NCI-H146 treated with DMSO at 0.1 percent for 48 hours (cell line): Measurements from ENCODE around the gene ANKRA2.

ENCODE experiments used
- DNase-seq: peaks from one replicate; lab custom pipeline; 2025; ENCODE audit not compliant: unreplicated experiment; lab: John Stamatoyannopoulos, UW

ANKRA2 gene, protein sequence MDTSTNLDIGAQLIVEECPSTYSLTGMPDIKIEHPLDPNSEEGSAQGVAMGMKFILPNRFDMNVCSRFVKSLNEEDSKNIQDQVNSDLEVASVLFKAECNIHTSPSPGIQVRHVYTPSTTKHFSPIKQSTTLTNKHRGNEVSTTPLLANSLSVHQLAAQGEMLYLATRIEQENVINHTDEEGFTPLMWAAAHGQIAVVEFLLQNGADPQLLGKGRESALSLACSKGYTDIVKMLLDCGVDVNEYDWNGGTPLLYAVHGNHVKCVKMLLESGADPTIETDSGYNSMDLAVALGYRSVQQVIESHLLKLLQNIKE

DNA sequence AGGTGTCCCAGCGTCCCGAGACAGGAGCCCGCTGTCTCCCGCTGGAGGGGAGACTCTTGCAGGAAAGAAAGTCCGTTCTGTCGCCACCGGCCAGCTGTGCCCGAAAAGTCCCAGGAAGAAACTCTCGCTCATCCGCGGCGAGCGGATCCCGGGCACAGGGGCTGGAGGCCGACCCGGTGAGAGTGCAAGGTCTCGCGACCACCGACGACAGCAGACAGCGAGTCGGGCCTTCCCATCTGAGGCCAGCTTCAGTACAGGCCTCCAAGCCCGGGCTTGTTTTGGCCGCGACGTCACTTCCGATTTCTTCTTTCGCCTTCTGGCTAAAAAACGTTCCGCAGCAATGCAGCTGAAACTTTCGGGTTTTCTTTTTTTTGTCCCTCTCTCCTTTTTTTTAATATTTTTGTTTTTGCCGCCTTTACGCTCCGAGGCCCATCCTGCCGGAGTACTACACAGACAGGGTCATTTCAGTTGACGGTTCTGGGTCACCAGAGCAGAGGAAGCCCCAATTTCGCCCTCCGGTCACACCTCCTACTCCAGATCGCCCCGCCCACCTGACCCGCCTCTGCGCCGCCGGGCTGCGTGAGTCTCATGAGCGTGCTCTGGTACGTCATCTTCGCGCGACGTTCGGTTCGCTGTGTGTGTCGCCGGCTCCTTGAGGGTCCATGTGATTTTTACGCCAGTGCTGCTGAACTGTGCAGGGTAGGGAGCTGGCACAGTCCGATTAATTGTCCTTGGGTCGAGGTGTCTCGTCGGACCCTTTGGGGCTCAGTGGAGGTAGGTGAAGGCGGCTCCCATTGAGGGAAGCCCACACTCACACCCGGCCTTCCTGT, at the start of gene ANKRA2, which contains the start of gene UTP15:
ANKRA2 (minus strand) TSS at position 501 of the 830 bp plus-strand sequence. CDS start 2,758 bp downstream, outside the sequence.
UTP15 (plus strand) TSS at position 605 of the 830 bp plus-strand sequence. CDS start 1,602 bp downstream, outside the sequence.
- DNase-seq: peak; percentile 92

DNA sequence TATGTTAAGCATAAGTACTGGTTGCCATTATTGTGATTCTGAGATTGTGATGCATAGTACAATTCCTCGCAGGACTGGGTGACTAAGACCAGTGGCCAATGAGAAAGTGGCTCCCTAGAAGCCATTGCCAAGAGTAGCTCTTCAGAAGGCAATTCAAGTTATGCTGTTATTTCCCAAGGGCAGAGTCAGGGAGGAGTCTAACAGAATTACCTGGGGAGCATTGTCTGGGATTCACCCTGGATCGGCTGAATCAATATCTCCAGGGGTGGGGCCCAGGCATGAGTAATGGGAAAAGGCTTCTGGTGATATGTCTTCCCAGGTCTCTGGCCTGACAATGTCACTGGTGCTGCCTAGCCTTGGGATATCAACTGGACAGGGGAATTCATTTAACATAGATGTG, 49.6 kb upstream of the ANKRA2 start:
- peak; percentile 51 for DNase-seq

DNA sequence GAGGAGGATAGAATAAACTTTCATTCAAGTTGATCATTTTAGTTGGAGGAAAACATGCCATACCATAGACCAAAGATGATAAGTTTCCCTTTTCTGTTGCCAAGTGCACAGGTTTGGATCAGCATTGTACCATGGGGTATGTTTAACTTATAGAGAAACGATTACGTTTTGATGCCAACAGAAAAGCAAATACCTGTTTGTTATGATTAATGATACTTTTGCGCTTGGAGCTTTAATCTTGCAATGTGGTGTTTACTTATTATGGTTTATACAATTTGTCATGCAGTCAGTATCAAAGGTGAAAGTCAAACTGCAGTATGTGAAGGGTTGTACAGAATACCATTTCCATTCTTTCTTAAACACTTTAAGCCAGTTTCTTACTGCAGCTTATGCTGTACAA, 47.4 kb upstream of the ANKRA2 start:
- DNase-seq: no peak

DNA sequence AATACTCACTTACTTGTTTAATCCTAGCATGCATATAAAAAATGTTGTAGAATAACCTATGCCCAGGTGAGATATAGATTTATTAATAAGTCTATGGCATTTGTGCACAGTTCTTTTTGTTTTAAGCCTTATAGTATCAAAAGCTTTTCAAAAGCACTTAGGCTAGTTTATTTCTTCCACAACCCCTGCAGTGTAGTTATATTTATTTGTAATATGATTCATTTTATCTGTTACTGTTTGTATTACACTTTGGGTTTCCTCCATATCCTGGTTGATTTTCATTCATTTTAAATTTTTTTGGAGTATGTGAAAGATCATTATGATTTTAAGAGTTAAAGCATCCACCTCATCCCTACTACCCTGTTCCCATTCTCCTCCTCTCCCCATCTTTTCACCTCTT, 41.8 kb upstream of the ANKRA2 start:
- DNase-seq: no peak

DNA sequence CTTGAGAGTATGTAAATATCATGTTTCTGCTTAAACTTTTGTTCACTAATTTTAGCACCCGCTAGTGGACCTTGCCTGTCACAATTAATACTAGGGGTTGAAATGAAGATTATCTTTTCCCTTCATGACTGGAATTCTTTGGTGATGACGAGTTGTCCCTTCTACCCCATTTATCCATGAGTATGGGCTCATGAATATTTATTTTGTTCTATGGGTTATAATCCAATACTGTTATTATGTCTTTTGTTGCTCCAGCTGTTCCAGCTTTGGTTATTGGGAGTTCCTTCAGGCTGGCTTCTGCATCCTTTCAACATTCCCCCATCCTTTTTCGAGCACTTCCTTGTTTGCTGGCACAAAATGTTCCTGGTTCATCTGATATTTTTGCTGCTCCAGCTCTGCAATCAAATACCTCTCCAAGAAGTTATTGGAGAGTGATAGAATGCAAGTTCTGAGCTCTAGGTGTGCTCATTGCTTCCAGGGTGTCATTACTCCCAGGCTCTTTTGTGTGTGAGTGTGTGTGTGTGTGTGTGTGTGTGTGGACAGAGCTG, 40.8 kb upstream of the ANKRA2 start:
- DNase-seq: no peak

DNA sequence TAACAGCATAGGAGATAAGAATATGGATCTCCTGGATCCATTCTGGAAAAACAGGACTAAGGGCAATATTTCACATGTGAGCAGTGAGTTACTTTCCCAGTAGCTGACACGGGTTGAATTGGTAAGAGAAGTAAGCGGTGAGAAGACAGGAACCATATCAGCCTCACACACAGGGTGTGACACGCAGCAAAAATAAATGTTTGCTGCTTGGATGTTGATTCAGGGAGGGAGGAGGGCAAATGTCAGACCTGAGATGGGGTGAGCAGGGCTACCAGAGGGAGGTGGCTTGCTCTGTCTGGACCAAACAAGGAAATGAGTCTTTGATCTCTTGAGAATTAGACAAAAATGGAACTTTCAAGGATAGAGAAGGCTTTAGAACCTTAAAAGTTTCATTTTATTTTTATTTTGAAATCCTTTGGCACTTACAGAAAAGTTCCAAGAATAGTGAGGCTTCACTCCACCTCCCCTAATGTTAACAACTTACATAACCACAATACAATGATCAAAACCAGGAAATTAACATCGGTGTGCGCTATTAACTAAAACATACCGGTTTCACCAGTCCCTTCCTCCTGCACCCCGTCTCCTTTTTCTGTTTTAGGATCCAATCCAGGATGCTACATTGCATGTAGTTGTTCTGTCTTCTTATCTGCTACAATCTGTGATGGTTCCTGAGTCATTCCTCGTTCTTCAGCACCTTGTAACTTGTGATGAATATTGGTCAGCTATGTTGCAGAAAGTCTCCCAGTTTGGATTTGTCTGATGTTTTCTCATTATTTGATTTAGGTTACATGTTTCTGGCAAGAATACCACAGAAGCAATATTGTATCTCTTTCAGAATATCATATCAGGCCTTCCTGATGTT, 40.0 kb upstream of the ANKRA2 start:
- no peak for DNase-seq

DNA sequence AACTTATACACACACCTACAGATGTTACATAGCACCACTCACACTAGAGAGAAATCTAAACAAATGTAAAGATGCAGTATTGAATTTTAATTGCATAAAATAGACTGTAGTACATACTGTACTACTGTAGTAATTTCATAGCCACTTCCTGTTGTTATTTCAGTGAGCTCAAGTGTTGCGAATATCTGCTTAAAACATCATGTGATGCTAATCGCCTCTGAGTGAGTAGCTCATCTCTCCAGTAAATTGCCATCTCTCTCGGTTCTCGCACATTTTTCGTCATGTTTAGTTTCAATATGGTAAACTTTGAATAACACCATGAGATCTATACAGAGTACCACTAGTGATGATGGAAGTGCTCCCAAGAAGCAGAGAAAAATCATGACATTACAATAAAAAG, 38.6 kb upstream of the ANKRA2 start:
- DNase-seq: no peak

DNA sequence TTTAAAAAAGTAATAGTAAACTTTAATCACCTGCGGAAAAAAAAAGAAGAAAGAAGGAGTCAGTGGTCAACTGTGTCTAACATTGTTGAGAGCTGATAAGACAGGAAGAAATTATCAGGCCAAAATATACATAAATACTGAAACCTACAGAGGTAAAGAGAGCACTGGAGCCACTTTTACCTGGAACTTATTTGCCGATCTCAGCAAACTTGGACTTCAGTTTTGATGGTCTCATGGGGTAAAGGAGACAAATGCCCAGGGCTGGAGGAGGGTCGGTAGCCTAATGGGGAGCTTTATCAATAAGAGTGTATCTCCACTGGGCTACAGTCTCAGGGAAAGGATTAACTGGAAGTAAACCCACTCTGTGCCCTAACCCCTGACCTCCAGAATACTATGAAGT, 33.9 kb upstream of the ANKRA2 start:
- no peak for DNase-seq

DNA sequence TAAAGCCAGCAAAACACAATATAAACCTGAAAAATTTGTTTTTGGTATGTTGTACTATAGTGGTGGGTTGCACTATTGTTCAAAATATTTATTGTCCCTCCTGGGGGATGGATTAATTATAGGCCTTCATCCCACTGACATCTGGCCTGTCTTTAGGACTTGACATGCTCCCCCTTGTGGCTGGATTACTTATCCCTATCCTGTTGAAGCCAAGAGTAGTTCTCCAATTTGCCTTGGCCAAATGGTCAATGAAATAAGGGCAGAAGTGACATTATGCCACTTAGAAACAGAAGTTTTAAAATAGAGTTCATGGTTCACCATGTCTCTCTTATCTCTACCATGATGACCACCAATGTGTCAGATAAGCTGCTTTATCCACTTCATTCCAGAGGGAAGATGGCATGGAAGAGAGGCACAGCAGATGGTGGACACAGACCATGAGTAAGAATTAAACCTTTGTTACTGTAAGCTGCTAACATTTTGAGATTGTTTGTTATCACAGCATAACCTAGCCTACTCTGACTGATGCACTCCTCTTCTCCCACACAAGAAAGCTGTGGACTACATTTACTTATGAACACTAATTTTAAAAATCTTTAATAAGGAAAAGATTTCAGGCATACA, 31.4 kb upstream of the ANKRA2 start:
- peak; percentile 11 for DNase-seq

DNA sequence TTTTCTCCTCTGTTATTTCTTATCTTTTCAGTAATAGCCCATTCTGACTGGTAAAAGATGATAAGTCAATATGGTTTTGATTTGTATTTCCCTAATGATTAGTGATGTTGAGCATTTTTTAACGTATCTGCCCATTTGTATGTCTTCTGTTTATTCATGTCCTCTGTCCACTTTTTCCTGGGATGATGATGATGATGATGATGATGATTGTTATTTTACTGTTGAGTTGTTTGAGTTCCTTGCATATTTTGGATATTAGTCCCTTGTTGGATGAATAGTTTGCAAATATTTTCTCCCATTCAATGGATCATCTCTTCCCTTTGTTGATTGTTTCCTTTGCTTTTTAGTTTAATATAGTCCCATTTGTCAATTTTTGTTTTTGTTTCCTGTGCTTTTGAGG, 27.1 kb upstream of the ANKRA2 start:
- DNase-seq: no peak

DNA sequence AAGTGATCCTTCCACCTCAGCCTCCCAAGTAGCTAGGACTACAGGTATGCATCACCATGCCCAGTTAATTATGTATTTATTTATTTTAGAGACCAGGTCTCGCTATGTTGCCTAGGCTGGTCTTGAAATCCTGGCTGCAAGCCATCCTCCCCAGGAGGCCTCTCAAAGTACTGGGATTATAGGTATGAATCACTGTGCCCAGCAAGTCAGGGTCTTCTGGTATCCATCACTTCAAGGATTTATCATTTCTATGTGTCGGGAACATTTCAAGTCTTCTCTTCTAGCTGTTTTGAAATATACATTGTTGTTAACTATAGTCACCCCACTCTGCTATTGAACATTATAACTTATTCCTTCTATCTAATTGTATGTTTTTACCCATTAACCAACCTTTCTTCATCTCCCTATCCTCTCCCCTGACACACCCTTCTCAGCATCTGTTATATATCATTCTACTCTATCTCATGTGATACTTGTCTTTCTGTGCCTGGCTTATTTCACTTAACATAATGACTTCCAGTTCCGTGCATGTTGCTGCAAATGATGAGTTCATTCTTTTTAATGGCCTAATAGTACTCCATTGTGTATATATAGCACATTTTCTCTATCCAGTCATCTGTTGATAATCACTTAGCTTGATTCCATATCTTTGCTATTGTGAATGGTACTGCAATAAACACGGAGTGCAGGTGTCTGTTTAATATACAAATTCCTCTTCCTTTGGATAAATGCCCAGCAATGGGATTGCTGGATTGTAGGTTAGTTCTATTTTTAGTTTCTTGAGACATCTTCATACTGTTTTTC, 26.5 kb upstream of the ANKRA2 start:
- DNase-seq: no peak

DNA sequence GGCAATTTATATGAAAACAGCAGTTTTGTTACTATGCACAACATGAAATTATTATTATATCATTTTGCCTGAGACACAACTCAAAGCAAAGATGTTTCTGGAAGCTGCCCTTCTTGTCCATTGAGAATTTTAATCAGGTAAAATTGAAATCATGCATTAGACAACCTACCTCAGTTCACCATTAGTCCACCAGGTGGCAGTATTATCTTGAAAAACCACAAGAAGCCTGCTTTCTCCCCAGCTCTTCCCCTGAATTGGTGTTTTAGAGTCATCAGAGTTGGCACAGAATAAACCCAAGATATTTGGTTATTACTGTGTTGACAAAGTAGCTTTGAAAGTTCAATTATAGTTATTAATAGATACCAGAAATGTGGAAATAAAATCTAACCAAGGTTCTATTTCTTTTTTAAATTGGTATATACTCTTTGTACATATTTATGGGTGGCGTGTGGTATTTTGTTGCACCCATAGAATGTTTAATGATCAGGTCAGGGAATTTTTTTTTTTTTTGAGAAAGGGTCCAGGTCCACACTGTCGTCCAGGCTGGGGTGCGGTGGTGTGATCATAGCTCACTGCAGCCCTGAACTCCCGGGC, 25.8 kb upstream of the ANKRA2 start:
- DNase-seq: peak; percentile 64

DNA sequence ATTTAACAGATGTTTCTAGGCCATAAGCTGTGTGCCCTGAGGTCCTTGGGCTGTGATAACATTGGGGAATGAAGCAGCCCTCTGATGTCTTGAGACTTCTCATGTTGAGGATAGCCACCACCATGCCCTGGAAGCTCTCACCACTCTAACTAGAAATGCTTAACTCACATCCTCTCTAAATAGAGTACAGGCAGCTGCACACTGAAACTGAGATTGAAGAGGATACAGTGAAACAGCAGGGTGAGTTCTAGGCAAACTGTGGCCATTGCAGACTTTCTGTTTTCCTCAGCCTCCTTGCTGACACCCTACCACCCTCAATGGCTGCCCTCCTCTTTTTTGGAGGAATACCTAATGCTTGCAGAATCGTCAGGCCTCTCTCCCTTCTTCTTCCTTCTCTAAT, 22.5 kb upstream of the ANKRA2 start:
- DNase-seq: no peak

DNA sequence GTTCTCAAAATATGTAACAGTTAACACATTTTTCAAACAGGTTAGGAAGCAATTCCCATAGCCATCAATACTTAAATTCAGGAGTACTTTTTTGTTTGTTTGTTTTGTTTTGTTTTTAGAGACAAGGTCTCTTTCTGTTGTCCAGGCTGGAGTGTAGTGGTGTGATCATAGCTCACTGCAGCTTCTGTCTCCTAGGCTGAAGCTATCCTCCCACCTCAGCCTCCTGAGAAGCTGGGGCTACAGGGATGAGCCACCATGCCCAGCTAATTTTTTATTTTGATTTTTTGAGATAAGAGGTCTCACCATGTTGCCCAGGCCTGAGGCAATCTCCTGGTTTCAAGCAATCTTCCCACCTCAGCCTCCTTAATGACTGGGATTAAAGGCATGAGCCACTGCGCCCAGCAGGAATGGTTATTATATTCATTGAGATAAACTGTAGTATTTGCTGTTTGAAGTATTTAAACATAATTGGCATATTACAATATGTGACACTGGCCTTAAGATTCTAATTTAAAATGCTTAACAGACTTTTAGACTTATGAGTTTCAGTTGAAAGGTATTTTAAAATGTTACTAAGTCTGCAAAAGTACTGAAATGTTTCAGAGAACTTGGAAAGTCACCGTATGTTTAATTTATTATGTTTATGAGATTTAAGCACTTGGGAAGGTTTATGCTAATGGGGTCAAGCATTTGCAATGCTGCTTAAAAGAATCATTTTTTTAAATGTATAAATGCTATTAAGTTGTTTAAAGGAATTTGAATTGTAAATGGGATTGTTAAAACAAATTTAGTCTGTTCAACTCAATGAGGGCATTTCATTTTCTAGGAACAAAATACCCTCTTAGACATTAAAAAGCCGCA, 17.1 kb upstream of the ANKRA2 start:
- peak; percentile 41 for DNase-seq

DNA sequence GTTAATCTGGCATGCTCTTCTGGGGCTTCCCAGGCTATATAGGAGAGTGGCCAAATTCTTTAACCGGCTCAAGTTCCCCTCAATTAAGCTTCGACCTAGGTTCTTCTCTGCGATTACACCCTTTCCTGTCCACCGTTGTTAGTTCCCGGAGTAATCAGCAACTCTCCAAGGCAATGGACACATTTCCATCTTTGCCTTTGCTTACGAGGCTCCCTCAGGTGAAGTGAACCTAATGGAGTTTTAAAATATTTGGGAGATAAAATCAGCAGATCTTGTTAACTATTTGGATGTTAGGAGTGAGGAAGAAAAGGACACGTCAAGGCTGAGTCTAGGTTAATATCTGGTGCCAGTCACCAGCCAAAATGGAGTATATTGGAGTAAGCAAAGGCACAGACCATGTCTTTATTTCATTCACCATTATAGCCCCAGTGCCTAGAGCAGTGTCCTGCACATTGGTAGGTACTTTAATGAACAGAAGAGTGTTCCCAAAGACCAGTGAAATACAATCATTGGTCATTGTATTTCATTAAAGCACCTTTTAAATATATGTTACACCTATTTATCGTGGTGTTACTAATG, 619 bp upstream of the ANKRA2 start:
- no peak for DNase-seq

DNA sequence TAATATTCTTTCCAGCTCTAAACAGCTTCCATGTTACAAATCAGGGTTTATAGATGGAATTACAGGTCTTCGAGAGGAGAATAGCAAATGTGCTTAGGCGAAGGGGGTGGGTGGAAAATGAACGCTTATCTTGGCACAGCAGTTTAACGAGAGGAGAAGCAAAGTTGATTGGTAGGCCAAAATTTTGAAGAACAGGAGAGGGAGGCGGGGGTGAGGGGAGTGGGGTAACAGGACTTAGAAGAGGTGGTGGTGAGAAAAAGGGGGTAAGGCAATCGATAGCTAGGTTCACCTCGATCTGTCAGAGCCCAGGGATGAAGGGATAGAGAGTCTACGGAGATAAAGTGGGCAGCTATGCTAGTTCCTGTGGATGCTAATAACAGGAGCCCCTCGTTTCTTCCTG, 764 bp downstream of the ANKRA2 start:
- no peak for DNase-seq

DNA sequence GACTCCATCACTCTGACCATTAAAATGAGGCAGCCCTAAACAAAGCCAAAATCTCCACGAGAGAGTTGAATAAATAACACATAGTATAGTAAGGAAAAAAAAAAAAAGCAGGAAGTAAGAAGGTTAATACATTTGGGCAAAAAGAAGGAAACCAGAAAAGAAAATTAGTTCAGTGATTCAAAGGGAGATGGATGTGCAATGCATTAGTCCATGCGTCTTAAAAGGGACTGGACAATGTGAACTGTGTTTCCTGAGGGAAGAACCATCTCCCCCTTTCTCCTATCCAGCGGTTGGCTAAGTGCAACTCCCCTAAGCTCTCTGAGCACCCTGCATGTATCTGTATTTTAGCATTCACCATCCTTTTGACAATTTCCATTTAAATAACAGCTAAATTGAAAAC, 1.4 kb downstream of the ANKRA2 start:
- DNase-seq: no peak

DNA sequence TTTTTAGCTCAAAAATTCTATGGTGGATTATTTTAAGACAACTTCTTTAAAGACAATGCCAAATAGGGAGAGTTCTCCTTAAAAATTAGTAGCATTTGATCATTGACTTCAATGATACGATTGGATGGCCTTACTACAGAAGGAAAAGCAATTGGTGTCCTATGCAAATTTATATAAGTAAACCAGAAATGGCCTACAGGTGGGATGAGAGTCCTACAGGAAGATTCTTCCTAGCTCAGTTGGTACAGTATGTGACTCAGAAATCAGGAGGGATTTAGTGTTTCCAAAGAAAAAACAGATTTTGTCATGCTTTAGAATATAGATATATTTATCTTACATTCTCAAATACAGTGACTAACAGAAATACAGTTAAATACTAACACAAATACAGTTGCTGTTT, 6.5 kb downstream of the ANKRA2 start:
- DNase-seq: no peak
